ENCODE measurements around the gene SYK. TPM values are rescaled to one million over a fixed set of nuclear protein-coding genes. Genes with fewer than 3 reads are reported as not detected.

The SYK gene
- total RNA-seq, 1 experiment from 2014 or later, result 5.3 TPM

DNA sequence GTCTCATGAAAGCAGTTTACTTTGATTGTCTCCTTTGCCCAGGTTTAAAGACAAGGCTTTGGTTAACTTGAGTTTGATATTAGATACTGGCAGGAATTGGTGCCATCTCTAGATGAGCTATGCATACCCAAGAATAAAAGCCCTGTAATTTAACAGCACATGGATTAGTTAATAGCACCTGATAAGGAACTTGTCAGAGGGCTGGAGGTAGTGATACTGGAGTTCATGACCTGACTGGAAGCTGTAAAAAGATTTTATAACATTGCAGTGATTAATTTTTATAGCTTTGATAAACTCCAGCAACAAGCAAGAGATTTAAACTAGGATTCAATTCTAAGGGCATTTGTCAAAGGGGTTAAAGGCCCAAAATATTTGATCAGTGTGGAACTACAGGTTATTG is 34.9 kb upstream of the SYK start:
- H3K4me1 ChIP-seq, result no peaks in the 10 kb centered on the region
- no peaks in the 10 kb centered on the region for H3K27me3 ChIP-seq (replicated peaks; ENCODE audit: control insufficient read depth, insufficient read depth, low read length)
- no peaks in the 10 kb centered on the region for H3K27me3 Mint-ChIP-seq (ENCODE audit: insufficient read depth, unreplicated experiment)
- no peaks in the 10 kb centered on the region for H3K36me3 ChIP-seq (ENCODE audit: control insufficient read depth, insufficient read depth, low read length)
- H3K4me3 Mint-ChIP-seq (ENCODE audit: unreplicated experiment), result no peak overlapping the region
- no peak for DNase-seq
- H3K4me3 ChIP-seq (ENCODE audit: low read depth, low read length), result no peak overlapping the region
- ChIA-PET POLR2A (no interaction called here), CTCF (no interaction called here)
- 0 out of 2 replicates have a peak, but pooled peaks cover 11% of the 10 kb centered on the region for H3K9me3 ChIP-seq
- H3K4me1 Mint-ChIP-seq (ENCODE audit: low read depth, unreplicated experiment), result no peaks in the 10 kb centered on the region
- H3K27ac Mint-ChIP-seq (ENCODE audit: unreplicated experiment), result no peak overlapping the region
- H3K9me3 Mint-ChIP-seq (ENCODE audit: unreplicated experiment), result no peaks in the 10 kb centered on the region
- BruUV-seq (replicated peaks), result no TSS peak
- TF ChIP-seq CTCF (IDR thresholded peaks at IDR 0.05; ENCODE audit: insufficient read depth in 1 of 2, low read depth in 1 of 2, low read length in 1 of 2, severe bottlenecking in 1 of 2, unreplicated experiment in 1 of 2), result no peak
- intact Hi-C loops (cut with micrococcal nuclease; ENCODE audit: unreplicated experiment), result no loop called here
- H3K36me3 Mint-ChIP-seq (ENCODE audit: insufficient read depth, unreplicated experiment), result no peaks in the 10 kb centered on the region

- Mint-ChIP-seq H3K4me1 (ENCODE audit: low read depth, unreplicated experiment) (no peaks in the 10 kb centered on the region), H3K4me3 (ENCODE audit: unreplicated experiment) (no peak overlapping the region), H3K9me3 (ENCODE audit: unreplicated experiment) (no peaks in the 10 kb centered on the region), H3K36me3 (ENCODE audit: insufficient read depth, unreplicated experiment) (no peaks in the 10 kb centered on the region), H3K27ac (ENCODE audit: unreplicated experiment) (no peak overlapping the region), H3K27me3 (ENCODE audit: insufficient read depth, unreplicated experiment) (no peaks in the 10 kb centered on the region)
- ChIA-PET CTCF (no interaction called here), POLR2A (no interaction called here)
- no peak for TF ChIP-seq CTCF (IDR thresholded peaks at IDR 0.05; ENCODE audit: insufficient read depth in 1 of 2, low read depth in 1 of 2, low read length in 1 of 2, severe bottlenecking in 1 of 2, unreplicated experiment in 1 of 2)
- intact Hi-C loops (cut with micrococcal nuclease; ENCODE audit: unreplicated experiment), result no loop called here
- H3K4me1 ChIP-seq, result no peaks in the 10 kb centered on the region
- H3K4me3 ChIP-seq (ENCODE audit: low read depth, low read length), result no peak overlapping the region
- no TSS peak for BruUV-seq (replicated peaks)
- 0 out of 2 replicates have a peak, but pooled peaks cover 11% of the 10 kb centered on the region for H3K9me3 ChIP-seq
- no peaks in the 10 kb centered on the region for H3K27me3 ChIP-seq (replicated peaks; ENCODE audit: control insufficient read depth, insufficient read depth, low read length)
- H3K36me3 ChIP-seq (ENCODE audit: control insufficient read depth, insufficient read depth, low read length), result no peaks in the 10 kb centered on the region
- DNase-seq, result no peak
Measured at GRCh38 chr9:90767523-90768100, 34.0 kb upstream of the SYK start.

DNA sequence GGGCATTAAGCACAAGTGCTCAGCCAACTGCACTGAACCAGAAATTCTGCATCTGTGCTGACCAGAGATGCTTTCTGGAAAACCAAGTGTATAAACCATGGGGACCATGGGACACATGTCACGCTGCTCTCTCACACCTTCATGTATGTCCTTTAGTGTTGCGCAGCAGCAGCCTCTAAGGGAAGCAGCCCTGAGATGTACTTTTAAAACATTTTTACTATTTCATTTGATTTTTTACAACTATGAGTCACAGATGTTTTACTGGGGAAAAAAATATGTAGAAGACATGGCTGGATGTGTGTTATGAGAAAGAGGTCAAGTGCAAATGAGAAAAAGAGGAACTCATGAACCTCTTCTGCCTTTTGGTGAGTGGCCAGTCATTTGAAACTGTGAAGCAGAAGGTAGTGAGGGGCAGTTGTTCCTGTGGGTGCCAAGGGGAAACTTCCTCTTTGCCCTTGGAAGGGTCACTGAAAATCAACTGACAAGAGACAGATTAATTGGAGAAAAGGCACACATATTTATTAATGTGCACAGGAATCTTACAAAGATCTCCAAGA is 31.4 kb upstream of the SYK start:
- H3K4me3 Mint-ChIP-seq (ENCODE audit: unreplicated experiment), result no peak overlapping the region
- H3K4me1 ChIP-seq, result no peaks in the 10 kb centered on the region
- no peaks in the 10 kb centered on the region for H3K9me3 Mint-ChIP-seq (ENCODE audit: unreplicated experiment)
- H3K9me3 ChIP-seq, result 0 out of 2 replicates have a peak, but pooled peaks cover 11% of the 10 kb centered on the region
- no peaks in the 10 kb centered on the region for H3K36me3 Mint-ChIP-seq (ENCODE audit: insufficient read depth, unreplicated experiment)
- TF ChIP-seq CTCF (IDR thresholded peaks at IDR 0.05; ENCODE audit: insufficient read depth in 1 of 2, low read depth in 1 of 2, low read length in 1 of 2, severe bottlenecking in 1 of 2, unreplicated experiment in 1 of 2), result no peak
- no peaks in the 10 kb centered on the region for H3K27me3 Mint-ChIP-seq (ENCODE audit: insufficient read depth, unreplicated experiment)
- H3K27me3 ChIP-seq (replicated peaks; ENCODE audit: control insufficient read depth, insufficient read depth, low read length), result no peaks in the 10 kb centered on the region
- intact Hi-C loops (cut with micrococcal nuclease; ENCODE audit: unreplicated experiment), result loop anchor here (5.0 kb wide), 2 partner anchors 102 to 628 kb away; no protein-coding TSS in a partner anchor
- no peak overlapping the region for H3K27ac Mint-ChIP-seq (ENCODE audit: unreplicated experiment)
- no peak overlapping the region for H3K4me3 ChIP-seq (ENCODE audit: low read depth, low read length)
- no TSS peak for BruUV-seq (replicated peaks)
- no peaks in the 10 kb centered on the region for H3K4me1 Mint-ChIP-seq (ENCODE audit: low read depth, unreplicated experiment)
- no peaks in the 10 kb centered on the region for H3K36me3 ChIP-seq (ENCODE audit: control insufficient read depth, insufficient read depth, low read length)
- CTCF ChIA-PET, result no interaction called here
- DNase-seq, result no peak
- POLR2A ChIA-PET, result no interaction called here

All from Caco-2 (cell line).